ENCODE results near the gene IPO5. TPM values are rescaled to one million over a fixed set of nuclear protein-coding genes. Genes with fewer than 3 reads are reported as not detected.

IPO5 gene
- total RNA-seq, 1 experiment from 2014 or later = 301 TPM

DNA sequence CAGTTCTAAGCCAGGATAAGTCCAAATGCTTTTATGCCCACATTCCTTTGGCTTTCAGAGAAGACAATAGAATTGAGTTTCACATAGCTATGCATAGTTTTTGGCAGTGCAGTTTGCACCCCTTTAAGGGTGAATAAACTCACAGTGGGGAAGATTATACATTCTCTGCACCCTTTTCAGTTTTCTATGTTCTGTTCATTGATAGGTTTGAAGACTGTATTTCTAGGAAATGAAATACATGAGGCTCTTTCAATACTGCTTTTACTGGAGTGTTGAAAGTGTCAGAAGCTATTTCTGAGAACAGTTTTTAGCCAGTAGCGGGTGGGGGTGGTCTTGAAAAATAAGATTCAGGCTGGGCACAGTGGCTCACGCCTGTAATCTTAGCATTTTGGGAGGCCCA, 46.2 kb downstream of the IPO5 start:
- POLR2A ChIA-PET = interaction anchor here (0.9 kb wide), 1 partner anchor 14 kb away, joined by 3 read pairs; no protein-coding TSS in a partner anchor
- CTCF ChIA-PET = interaction anchor here (2.0 kb wide), 1 partner anchor 144 kb away, joined by 6 read pairs; no protein-coding TSS in a partner anchor
- no peaks in the 10 kb centered on the region; the same call in 1 of the 2 replicates for H3K27me3 Mint-ChIP-seq (ENCODE audit: low read depth)
- H3K9me3 Mint-ChIP-seq = no peaks in the 10 kb centered on the region
- ATAC-seq (no peak), DNase-seq (ENCODE audit: low spot score) (no peak)
- H3K4me1 Mint-ChIP-seq = no peaks in the 10 kb centered on the region
- TF ChIP-seq OVOL2 (CRISPR knock-in tag; IDR thresholded peaks at IDR 0.05; ENCODE audit: borderline replicate concordance) (no peak), ZBTB21 (CRISPR knock-in tag; IDR thresholded peaks at IDR 0.05; ENCODE audit: borderline replicate concordance) (no peak), E2F4 (CRISPR knock-in tag; IDR thresholded peaks at IDR 0.05; ENCODE audit: borderline replicate concordance, low read depth) (no peak), NFYB (CRISPR knock-in tag; conservative IDR thresholded peaks at IDR 0.05; ENCODE audit: low read depth) (no peak), ZNF138 (CRISPR knock-in tag; conservative IDR thresholded peaks at IDR 0.05) (no peak), ESRRA (CRISPR knock-in tag; IDR thresholded peaks at IDR 0.05; ENCODE audit: borderline replicate concordance) (no peak), STAT6 (CRISPR knock-in tag; conservative IDR thresholded peaks at IDR 0.05; ENCODE audit: low read depth) (no peak), ERG (CRISPR knock-in tag; IDR thresholded peaks at IDR 0.05) (no peak), ZNF219 (CRISPR knock-in tag; IDR thresholded peaks at IDR 0.05; ENCODE audit: borderline replicate concordance) (no peak), MXD4 (CRISPR knock-in tag; IDR thresholded peaks at IDR 0.05; ENCODE audit: borderline replicate concordance) (no peak), TEAD1 (CRISPR knock-in tag; IDR thresholded peaks at IDR 0.05) (no peak), RORB (CRISPR knock-in tag; IDR thresholded peaks at IDR 0.05) (no peak), TP53 (CRISPR knock-in tag; IDR thresholded peaks at IDR 0.05) (no peak), ZNF512 (CRISPR knock-in tag; IDR thresholded peaks at IDR 0.05; ENCODE audit: borderline replicate concordance) (no peak), GRHL2 (CRISPR knock-in tag; IDR thresholded peaks at IDR 0.05; ENCODE audit: insufficient replicate concordance, severe bottlenecking) (no peak)
- TF ChIP-seq, protein P1, sequence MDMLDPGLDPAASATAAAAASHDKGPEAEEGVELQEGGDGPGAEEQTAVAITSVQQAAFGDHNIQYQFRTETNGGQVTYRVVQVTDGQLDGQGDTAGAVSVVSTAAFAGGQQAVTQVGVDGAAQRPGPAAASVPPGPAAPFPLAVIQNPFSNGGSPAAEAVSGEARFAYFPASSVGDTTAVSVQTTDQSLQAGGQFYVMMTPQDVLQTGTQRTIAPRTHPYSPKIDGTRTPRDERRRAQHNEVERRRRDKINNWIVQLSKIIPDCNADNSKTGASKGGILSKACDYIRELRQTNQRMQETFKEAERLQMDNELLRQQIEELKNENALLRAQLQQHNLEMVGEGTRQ (CRISPR knock-in tag; IDR thresholded peaks at IDR 0.05) = no peak
- TF ChIP-seq, protein P2, sequence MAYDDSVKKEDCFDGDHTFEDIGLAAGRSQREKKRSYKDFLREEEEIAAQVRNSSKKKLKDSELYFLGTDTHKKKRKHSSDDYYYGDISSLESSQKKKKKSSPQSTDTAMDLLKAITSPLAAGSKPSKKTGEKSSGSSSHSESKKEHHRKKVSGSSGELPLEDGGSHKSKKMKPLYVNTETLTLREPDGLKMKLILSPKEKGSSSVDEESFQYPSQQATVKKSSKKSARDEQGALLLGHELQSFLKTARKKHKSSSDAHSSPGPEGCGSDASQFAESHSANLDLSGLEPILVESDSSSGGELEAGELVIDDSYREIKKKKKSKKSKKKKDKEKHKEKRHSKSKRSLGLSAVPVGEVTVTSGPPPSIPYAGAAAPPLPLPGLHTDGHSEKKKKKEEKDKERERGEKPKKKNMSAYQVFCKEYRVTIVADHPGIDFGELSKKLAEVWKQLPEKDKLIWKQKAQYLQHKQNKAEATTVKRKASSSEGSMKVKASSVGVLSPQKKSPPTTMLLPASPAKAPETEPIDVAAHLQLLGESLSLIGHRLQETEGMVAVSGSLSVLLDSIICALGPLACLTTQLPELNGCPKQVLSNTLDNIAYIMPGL (CRISPR knock-in tag; IDR thresholded peaks at IDR 0.05) = no peak
- TF ChIP-seq, protein P3, sequence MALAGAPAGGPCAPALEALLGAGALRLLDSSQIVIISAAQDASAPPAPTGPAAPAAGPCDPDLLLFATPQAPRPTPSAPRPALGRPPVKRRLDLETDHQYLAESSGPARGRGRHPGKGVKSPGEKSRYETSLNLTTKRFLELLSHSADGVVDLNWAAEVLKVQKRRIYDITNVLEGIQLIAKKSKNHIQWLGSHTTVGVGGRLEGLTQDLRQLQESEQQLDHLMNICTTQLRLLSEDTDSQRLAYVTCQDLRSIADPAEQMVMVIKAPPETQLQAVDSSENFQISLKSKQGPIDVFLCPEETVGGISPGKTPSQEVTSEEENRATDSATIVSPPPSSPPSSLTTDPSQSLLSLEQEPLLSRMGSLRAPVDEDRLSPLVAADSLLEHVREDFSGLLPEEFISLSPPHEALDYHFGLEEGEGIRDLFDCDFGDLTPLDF (CRISPR knock-in tag; IDR thresholded peaks at IDR 0.05) = no peak
- TF ChIP-seq, protein P4, sequence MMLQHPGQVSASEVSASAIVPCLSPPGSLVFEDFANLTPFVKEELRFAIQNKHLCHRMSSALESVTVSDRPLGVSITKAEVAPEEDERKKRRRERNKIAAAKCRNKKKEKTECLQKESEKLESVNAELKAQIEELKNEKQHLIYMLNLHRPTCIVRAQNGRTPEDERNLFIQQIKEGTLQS (CRISPR knock-in tag; conservative IDR thresholded peaks at IDR 0.05) = no peak
- no peak overlapping the region for H3K4me3 Mint-ChIP-seq
- H3K36me3 Mint-ChIP-seq = peaks cover 92% of the 10 kb centered on the region
- H3K27ac Mint-ChIP-seq = no peak overlapping the region

Measured in WTC11 (cell line).